Vagina (tissue), 2 donors: ENCODE measurements around the gene SYF2. TPM values are rescaled to one million over a fixed set of nuclear protein-coding genes. Genes with fewer than 3 reads are reported as not detected.

Experiments
- DNase-seq, 2 donors: peaks; one replicate each; pipeline ENCODE4 v3.0.0-alpha.2; 2017; ENCODE audit errors: extremely low spot score in 2 of 2
- H3K27ac ChIP-seq: fragments of 200-600 bp; sonication (generic); one replicate; pipeline ENCODE4 v1.5.1; 2019
- H3K27me3 ChIP-seq: fragments of 200-600 bp; sonication (generic); one replicate; pipeline ENCODE4 v1.5.1; 2019
- H3K36me3 ChIP-seq, 2 donors: fragments of 200-600 bp; sonication (generic); one replicate each; pipeline ENCODE4 v1.5.1; 2017 to 2019
- H3K4me1 ChIP-seq: fragments of 200-600 bp; sonication (generic); one replicate; pipeline ENCODE4 v1.5.1; 2019
- H3K4me3 ChIP-seq, 2 donors: fragments of 200-600 bp; sonication (generic); 1 replicate in 1 of 2; 2 replicates in 1 of 2; pipeline ENCODE4 v1.5.1; 2016 to 2019
- H3K9me3 ChIP-seq: fragments of 200-600 bp; sonication (generic); one replicate; pipeline ENCODE4 v1.5.1; 2019
- POLR2A ChIP-seq, 2 donors: fragments of 450-650 bp; IDR thresholded peaks; one replicate each; pipeline ENCODE4 v1.6.1; 2017; ENCODE audit warnings: antibody characterized with exemption in 2 of 2, mild to moderate bottlenecking in 2 of 2, moderate library complexity in 2 of 2
- POLR2AphosphoS5 ChIP-seq, 2 donors: sonication (generic); formaldehyde crosslinking; IDR thresholded peaks; one replicate each; pipeline ENCODE4 v1.9.0; 2017; ENCODE audit warnings: antibody characterized with exemption in 2 of 2, mild to moderate bottlenecking in 2 of 2, low read depth in 1 of 2; ENCODE audit not compliant: insufficient read depth in 1 of 2
- intact Hi-C: fragments of 100-400 bp; cut with DNase I; formaldehyde crosslinking; loops from one replicate; pipeline ENCODE4 v1.15.1; 2023
- total RNA-seq: library from RNA; depleted of rRNA; stranded (reverse); fragments of >200 nt; gene quantifications from one replicate; pipeline ENCODE4 v1.2.3, GENCODE V29; 2016
- TF ChIP-seq, protein P1 (sequence below), 3 experiments: fragments of 450-650 bp in 2 of 3; fragments of 200-600 bp in 1 of 3; sonication (generic) in 1 of 3; IDR thresholded peaks; one replicate each; pipeline ENCODE4 v1.5.1; 2017 to 2019; ENCODE audit warnings: antibody characterized with exemption in 3 of 3, mild to moderate bottlenecking in 2 of 3, moderate library complexity in 2 of 3

SYF2 gene
- total RNA-seq, 1 donor from 2014 or later = 28.7 TPM

DNA sequence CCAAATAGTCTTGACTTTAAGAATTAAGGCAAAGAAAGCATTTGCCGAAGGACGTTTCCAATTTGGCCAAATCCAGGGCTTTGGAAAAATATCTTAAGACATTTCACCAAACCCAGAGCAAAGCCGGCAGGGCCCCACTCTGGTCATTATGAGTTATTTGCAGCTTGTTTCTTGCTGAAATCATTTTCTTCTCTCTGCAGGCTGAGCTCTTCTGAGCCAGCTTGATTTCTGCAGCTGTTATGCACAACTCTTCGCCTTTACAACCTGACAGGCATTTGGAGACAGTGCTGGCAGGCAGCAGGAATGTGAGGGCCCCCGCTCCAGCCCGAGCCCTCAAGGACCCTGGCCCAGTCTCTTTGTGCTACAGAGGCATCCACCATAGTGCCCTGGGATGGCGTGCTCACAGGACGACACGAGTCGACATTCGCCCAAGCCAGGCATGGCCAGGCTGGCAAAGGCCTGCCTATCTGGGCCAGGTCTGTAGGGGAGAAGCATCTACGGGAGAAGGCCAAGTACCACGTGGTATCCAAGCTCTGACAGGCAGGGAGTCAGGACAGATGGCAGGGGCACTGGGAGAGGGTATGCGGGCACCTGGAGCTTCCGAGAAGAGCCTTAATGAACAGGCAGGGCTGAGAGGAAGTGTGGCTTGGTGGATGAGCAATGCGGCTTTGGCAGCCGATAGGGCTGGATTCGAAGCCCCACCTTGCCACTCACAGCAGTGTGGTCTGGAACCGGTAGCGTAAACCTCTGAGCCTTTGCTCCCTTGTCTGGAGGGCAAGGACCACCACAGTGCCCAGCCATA, 32.3 kb downstream of the SYF2 start:
- TF ChIP-seq POLR2AphosphoS5 (IDR thresholded peaks at IDR 0.05; ENCODE audit: insufficient read depth in 1 of 2, low read depth in 1 of 2) = no peak
- TF ChIP-seq POLR2A (IDR thresholded peaks at IDR 0.05) = no peak
- TF ChIP-seq, protein P1, sequence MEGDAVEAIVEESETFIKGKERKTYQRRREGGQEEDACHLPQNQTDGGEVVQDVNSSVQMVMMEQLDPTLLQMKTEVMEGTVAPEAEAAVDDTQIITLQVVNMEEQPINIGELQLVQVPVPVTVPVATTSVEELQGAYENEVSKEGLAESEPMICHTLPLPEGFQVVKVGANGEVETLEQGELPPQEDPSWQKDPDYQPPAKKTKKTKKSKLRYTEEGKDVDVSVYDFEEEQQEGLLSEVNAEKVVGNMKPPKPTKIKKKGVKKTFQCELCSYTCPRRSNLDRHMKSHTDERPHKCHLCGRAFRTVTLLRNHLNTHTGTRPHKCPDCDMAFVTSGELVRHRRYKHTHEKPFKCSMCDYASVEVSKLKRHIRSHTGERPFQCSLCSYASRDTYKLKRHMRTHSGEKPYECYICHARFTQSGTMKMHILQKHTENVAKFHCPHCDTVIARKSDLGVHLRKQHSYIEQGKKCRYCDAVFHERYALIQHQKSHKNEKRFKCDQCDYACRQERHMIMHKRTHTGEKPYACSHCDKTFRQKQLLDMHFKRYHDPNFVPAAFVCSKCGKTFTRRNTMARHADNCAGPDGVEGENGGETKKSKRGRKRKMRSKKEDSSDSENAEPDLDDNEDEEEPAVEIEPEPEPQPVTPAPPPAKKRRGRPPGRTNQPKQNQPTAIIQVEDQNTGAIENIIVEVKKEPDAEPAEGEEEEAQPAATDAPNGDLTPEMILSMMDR (IDR thresholded peaks at IDR 0.05) = no peak
- no peak overlapping the region for H3K27ac ChIP-seq
- intact Hi-C loops = loop anchor here (10.0 kb wide), 1 partner anchor 355 kb away; no protein-coding TSS in a partner anchor

DNA sequence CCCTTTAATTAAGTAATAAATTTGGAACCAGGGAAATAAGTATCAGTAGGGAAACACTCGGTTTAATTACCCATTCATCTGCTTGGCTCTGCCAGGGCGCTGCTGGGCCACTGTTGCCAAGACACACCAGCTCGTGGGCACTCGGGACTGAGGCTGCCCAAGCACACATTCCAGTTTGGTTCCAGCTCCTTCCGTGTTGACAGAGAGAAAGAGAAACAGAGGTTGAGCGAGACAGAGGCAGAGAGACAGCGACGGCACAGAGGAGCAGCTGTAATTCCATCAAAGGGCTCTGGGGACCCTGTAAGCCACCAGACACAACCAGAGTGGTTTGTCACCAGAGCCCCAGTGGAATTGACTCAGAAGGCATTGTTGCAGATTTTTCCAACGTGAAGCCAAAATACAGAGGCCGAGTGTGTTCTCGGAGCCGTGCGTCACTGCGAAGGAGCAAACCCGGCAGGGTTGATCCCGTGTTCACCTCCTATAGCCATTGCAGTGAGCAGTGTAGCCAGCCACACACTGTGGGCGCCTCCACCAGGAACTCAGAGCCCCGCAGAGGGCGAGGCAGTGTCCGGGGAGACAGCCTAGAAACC, 33.5 kb downstream of the SYF2 start:
- H3K9me3 ChIP-seq = no peaks in the 10 kb centered on the region
- H3K27ac ChIP-seq = no peak overlapping the region
- no peaks in the 10 kb centered on the region for H3K36me3 ChIP-seq
- H3K27me3 ChIP-seq = no peaks in the 10 kb centered on the region
- no peak for DNase-seq
- TF ChIP-seq, protein P1 (IDR thresholded peaks at IDR 0.05) = no peak
- TF ChIP-seq POLR2AphosphoS5 (IDR thresholded peaks at IDR 0.05; ENCODE audit: insufficient read depth in 1 of 2, low read depth in 1 of 2) = no peak
- TF ChIP-seq POLR2A (IDR thresholded peaks at IDR 0.05) = no peak
- H3K4me3 ChIP-seq = no peak overlapping the region
- peaks cover 11% of the 10 kb centered on the region for H3K4me1 ChIP-seq
- intact Hi-C loops = no loop called here

More for the DNA sequence above, 32.3 kb downstream of the SYF2 start:
- DNase-seq = no peak
- Histone ChIP-seq H3K27me3 (no peaks in the 10 kb centered on the region), H3K4me1 (peaks cover 11% of the 10 kb centered on the region), H3K4me3 (no peak overlapping the region), H3K9me3 (no peaks in the 10 kb centered on the region), H3K36me3 (no peaks in the 10 kb centered on the region)

DNA sequence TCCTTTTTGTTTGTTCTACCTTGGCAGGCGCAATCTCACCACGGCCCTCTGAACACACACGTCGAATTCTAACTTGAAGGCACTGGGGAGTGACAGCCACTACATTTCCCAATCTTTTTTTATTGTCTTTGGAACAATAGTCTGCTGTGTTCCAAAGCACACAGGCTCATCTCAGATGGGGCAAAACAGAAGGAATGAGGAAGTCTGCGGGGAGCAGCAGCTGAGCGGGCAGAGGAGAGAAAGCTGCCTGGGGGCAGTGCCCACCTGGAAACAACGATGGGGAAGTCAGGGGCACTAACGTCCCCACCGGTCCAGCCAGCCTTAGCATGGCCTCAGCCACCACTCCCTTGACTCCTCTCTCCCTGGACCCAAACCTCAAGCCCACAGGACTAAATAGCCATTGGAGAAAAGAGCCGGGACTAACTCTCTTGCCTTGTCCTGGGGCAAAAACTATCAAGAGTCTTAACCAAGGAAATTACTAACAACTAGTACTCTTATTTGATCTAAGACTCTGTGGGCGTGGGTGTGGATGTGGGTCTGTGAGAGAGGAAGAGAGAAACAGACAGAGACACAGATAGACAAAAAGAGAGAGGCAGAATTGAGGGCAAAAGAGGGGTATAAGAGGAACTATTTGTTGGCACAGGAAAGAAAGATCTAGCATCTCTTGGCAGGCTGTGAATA, 34.2 kb downstream of the SYF2 start:
- TF ChIP-seq POLR2A (IDR thresholded peaks at IDR 0.05) (no peak), POLR2AphosphoS5 (IDR thresholded peaks at IDR 0.05; ENCODE audit: insufficient read depth in 1 of 2, low read depth in 1 of 2) (no peak)
- TF ChIP-seq, protein P1 (IDR thresholded peaks at IDR 0.05) = no peak
- Histone ChIP-seq H3K27ac (no peak overlapping the region), H3K36me3 (no peaks in the 10 kb centered on the region), H3K4me1 (peaks cover 11% of the 10 kb centered on the region), H3K9me3 (no peaks in the 10 kb centered on the region), H3K4me3 (no peak overlapping the region), H3K27me3 (no peaks in the 10 kb centered on the region)
- no peak for DNase-seq
- intact Hi-C loops = no loop called here

DNA sequence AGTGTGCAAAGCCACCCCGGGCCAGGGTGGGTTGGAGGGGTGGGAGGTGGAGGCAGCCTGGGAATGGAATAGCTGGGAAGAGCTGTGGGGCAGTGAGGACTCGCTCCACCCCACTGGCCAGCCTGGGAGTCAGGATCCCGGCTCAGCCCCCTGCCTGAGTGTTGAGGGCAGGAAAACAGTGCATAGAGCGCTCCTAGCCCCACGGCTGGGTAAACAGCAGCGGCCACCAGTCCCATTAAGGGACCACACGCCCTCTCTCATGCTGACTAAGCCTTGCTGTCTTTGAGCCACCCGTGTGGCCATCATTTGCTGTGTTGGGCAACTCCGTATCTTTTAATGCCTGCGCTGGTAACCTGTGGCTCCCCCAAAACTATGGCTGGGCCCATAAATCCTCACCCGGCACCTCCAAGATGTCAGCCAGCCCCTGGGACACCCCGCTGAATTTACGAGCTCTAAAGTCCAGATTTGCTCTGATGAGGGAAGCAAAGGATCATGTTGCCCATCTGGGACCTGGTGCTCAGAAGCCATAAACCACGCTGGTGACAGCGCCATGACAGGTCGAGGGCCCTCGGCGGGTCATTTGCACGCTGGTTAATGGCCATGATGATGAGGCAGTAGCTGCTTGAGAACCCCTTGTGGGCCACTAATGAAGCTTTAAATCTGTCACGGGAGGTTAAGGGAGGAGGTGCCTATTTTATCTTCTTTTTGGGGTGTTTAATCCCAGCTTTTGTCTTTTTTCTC, 34.9 kb downstream of the SYF2 start:
- Histone ChIP-seq H3K9me3 (no peaks in the 10 kb centered on the region), H3K27ac (no peak overlapping the region), H3K4me1 (peaks cover 11% of the 10 kb centered on the region), H3K4me3 (no peak overlapping the region), H3K27me3 (no peaks in the 10 kb centered on the region), H3K36me3 (no peaks in the 10 kb centered on the region)
- intact Hi-C loops = no loop called here
- TF ChIP-seq POLR2AphosphoS5 (IDR thresholded peaks at IDR 0.05; ENCODE audit: insufficient read depth in 1 of 2, low read depth in 1 of 2) (no peak), POLR2A (IDR thresholded peaks at IDR 0.05) (no peak)
- TF ChIP-seq, protein P1 (IDR thresholded peaks at IDR 0.05) = no peak
- DNase-seq = no peak
